HG03060 (cell line): ENCODE data around the gene TENM4.

ENCODE experiments used
- ATAC-seq: cut with Tn5 transposase; IDR thresholded peaks from one replicate; pipeline ENCODE4 v1.9.1; 2021; ENCODE audit warnings: low read depth, moderate number of reproducible peaks; ENCODE audit not compliant: unreplicated experiment

Gene TENM4

GRCh38 chr11:78666675-78667160 is 774.1 kb downstream of the TENM4 start:
- no peak for ATAC-seq

GRCh38 chr11:78664636-78665035 is 776.2 kb downstream of the TENM4 start:
- ATAC-seq, result no peak

GRCh38 chr11:78662811-78663210 is 778.0 kb downstream of the TENM4 start:
- ATAC-seq, result no peak

GRCh38 chr11:78660471-78660870 is 780.4 kb downstream of the TENM4 start:
- no peak for ATAC-seq

- no peak for ATAC-seq
Observed at GRCh38 chr11:78659326-78660270, 781.2 kb downstream of the TENM4 start.

GRCh38 chr11:78657968-78658839 is 782.6 kb downstream of the TENM4 start:
- no peak for ATAC-seq

- no peak for ATAC-seq
Observed at GRCh38 chr11:78657441-78657840, 783.4 kb downstream of the TENM4 start.

- no peak for ATAC-seq
Observed at GRCh38 chr11:78656984-78657383, 783.8 kb downstream of the TENM4 start.

- ATAC-seq, result no peak
Observed at GRCh38 chr11:78656327-78656726, 784.5 kb downstream of the TENM4 start.

- no peak for ATAC-seq
Observed at GRCh38 chr11:78655561-78655960, 785.3 kb downstream of the TENM4 start.

- no peak for ATAC-seq
Observed at GRCh38 chr11:78654866-78655265, 786.0 kb downstream of the TENM4 start.

GRCh38 chr11:78654071-78654470 is 786.8 kb downstream of the TENM4 start:
- ATAC-seq, result no peak

- ATAC-seq, result no peak
Observed at GRCh38 chr11:78653294-78653909, 787.4 kb downstream of the TENM4 start.

- no peak for ATAC-seq
Observed at GRCh38 chr11:78652843-78653239, 788.0 kb downstream of the TENM4 start.

GRCh38 chr11:78651923-78652842 is 788.6 kb downstream of the TENM4 start:
- no peak for ATAC-seq

- no peak for ATAC-seq
Observed at GRCh38 chr11:78651136-78651775, 789.6 kb downstream of the TENM4 start.

- no peak for ATAC-seq
Observed at GRCh38 chr11:78649361-78650215, 791.2 kb downstream of the TENM4 start.
